ENCODE results near the gene SBNO1. TPM values are rescaled to one million over a fixed set of nuclear protein-coding genes. Genes with fewer than 3 reads are reported as not detected.
A peak's percentile ranks its signal among the peaks of the same experiment; 100 is the strongest.

The SBNO1 gene
- total RNA-seq, 1 donor from 2014 or later, result 9.8 TPM

DNA sequence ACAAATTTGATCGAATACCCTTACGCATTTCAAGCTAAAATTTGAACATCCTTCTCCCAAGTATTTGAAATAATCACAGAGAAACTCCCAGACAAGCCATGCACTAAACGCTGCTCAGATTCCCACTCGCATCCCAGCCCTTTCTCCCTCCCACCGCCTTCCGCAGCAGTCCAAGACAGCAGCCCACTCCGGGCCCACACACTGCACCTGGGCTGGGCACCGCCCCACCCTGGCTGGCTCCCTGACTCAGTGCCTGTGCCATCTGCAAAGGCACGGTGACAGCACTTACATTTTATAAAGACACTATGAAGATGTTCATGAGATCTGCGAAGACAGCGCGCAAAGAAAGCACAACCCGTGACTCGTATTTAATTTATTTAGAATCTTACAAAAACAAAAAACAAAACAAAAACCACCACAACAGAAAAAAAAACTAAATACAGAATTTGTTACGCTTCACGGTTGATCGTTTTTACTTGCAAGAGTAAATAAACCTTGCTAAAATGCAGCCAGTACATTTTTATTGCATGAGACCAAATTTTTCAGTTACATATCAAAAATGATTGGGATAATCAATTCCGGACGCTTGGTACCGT, 75.8 kb downstream of the SBNO1 start:
- H3K4me3 ChIP-seq, result no peak overlapping the region
- peak in 1 of 2 donors; percentile 40 for DNase-seq (ENCODE audit: low spot score in 2 of 2)
- H3K27me3 ChIP-seq, result no peaks in the 10 kb centered on the region
- TF ChIP-seq, protein P1, sequence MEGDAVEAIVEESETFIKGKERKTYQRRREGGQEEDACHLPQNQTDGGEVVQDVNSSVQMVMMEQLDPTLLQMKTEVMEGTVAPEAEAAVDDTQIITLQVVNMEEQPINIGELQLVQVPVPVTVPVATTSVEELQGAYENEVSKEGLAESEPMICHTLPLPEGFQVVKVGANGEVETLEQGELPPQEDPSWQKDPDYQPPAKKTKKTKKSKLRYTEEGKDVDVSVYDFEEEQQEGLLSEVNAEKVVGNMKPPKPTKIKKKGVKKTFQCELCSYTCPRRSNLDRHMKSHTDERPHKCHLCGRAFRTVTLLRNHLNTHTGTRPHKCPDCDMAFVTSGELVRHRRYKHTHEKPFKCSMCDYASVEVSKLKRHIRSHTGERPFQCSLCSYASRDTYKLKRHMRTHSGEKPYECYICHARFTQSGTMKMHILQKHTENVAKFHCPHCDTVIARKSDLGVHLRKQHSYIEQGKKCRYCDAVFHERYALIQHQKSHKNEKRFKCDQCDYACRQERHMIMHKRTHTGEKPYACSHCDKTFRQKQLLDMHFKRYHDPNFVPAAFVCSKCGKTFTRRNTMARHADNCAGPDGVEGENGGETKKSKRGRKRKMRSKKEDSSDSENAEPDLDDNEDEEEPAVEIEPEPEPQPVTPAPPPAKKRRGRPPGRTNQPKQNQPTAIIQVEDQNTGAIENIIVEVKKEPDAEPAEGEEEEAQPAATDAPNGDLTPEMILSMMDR (IDR thresholded peaks at IDR 0.05), result no peak
- H3K36me3 ChIP-seq, result peaks cover 10 to 29% of the 10 kb centered on the region in 2 donors
- no peak overlapping the region for H3K27ac ChIP-seq
- no peaks in the 10 kb centered on the region for H3K9me3 ChIP-seq
- H3K4me1 ChIP-seq, result no peaks in the 10 kb centered on the region
- intact Hi-C loops (cut with DNase I), result no loop called here

DNA sequence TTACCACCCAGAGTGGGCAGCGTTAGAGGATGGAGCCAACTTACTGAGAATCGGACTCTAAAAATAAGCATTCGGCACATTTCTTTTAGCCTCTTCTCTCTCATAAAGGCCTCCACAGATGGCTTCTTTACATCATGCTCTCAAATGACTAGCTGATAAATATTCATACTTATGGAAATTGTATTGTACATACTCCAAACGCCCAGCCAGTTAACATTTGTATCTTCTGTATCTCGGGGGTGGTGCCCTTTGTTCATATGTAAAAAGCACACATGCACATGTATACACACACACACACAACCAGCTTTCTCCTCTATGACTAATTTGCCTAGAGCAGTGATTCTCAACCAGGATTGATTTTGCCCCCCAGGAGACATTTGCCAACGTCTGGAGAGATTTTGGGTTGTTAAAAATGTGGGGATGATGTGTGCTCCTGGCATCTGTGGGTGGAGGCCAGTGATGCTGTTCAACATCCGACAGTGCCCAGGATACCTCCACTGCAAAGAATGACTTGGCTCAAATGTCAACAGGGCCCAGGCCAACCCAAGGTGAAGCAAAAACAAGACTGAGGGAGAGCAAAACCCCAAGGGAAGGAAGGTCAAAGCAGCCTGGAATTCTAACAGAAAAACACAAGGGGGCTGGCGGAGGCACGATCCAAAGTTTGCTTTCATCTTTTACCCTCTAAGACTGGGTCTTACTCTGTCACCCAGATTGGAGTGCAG, 77.8 kb downstream of the SBNO1 start:
- intact Hi-C loops (cut with DNase I), result no loop called here
- H3K4me1 ChIP-seq, result no peaks in the 10 kb centered on the region
- no peak for DNase-seq (ENCODE audit: low spot score in 2 of 2)
- TF ChIP-seq, protein P1 (IDR thresholded peaks at IDR 0.05), result no peak
- no peak overlapping the region for H3K27ac ChIP-seq
- H3K4me3 ChIP-seq, result no peak overlapping the region
- peaks cover 4 to 13% of the 10 kb centered on the region in 2 donors for H3K36me3 ChIP-seq
- H3K27me3 ChIP-seq, result no peaks in the 10 kb centered on the region
- H3K9me3 ChIP-seq, result no peaks in the 10 kb centered on the region

DNA sequence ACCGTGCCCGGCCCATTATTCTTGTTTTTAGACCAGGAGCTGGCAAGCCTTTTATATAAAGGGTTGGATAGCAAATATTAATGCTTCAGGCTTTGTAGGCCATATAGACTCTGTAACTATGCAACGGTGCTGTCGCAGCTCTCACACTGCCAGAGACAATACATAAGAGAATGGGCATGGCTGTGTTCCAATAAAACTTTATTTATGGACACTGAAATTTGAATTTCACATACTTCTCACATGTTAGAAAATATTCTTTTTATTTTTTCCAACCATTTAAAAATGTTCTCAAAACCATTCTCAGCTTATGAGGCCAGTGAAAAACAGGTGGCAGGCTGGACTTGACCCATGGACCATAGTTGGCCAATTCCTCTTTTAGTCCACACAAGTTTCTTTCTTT, 80.0 kb downstream of the SBNO1 start:
- H3K9me3 ChIP-seq, result no peaks in the 10 kb centered on the region
- H3K36me3 ChIP-seq, result peaks cover 0 to 6% of the 10 kb centered on the region in 2 donors
- no peak overlapping the region for H3K27ac ChIP-seq
- no peak overlapping the region for H3K4me3 ChIP-seq
- H3K4me1 ChIP-seq, result no peaks in the 10 kb centered on the region
- no peaks in the 10 kb centered on the region for H3K27me3 ChIP-seq
- TF ChIP-seq, protein P1 (IDR thresholded peaks at IDR 0.05), result no peak
- peak in 1 of 2 donors; percentile 21 for DNase-seq (ENCODE audit: low spot score in 2 of 2)
- intact Hi-C loops (cut with DNase I), result no loop called here

DNA sequence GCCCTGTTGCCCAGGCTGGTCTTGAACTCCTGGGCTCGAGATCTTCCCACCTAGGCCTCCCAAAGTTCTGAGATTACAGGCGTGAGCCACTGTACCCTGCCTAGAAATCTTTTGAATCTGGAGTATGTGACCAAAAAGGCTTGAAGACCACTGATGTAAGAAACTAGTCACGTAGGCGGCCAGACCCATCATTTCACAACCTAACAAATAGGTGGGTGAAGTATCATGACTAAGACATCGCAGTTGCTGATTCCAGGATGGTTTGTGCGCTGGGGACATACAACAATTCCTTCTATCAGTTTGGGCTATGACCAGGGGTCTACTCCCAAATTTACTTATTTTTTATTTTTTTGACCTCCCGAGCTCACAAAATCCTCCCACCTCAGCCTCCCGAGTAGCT, 81.2 kb downstream of the SBNO1 start:
- Histone ChIP-seq H3K9me3 (no peaks in the 10 kb centered on the region), H3K27me3 (no peaks in the 10 kb centered on the region), H3K4me3 (no peak overlapping the region), H3K4me1 (no peaks in the 10 kb centered on the region), H3K27ac (no peak overlapping the region), H3K36me3 (no peaks in the 10 kb centered on the region)
- intact Hi-C loops (cut with DNase I), result no loop called here
- TF ChIP-seq, protein P1 (IDR thresholded peaks at IDR 0.05), result no peak
- no peak for DNase-seq (ENCODE audit: low spot score in 2 of 2)

DNA sequence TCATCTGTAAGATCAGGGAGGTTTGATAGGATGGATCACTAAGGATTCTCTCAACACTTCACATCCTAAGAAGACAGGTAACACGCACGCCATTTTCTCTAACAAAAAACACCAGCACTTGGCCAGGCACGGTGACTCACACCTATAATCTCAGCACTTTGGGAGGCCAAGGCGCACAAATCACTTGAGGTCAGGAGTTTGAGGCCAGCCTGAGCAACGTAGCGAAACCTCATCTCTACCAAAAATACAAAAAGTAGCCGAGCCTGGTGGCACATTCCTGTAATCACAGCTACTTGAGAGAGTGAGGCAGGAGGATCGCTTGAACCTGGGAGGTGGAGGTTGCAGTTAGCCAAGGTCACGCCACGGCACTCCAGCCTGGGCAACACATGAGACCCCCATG, 82.5 kb downstream of the SBNO1 start:
- TF ChIP-seq, protein P1 (IDR thresholded peaks at IDR 0.05), result no peak
- H3K27me3 ChIP-seq, result no peaks in the 10 kb centered on the region
- H3K4me3 ChIP-seq, result no peak overlapping the region
- no peaks in the 10 kb centered on the region for H3K36me3 ChIP-seq
- DNase-seq (ENCODE audit: low spot score in 2 of 2), result no peak
- H3K27ac ChIP-seq, result no peak overlapping the region
- no peaks in the 10 kb centered on the region for H3K9me3 ChIP-seq
- H3K4me1 ChIP-seq, result no peaks in the 10 kb centered on the region
- intact Hi-C loops (cut with DNase I), result no loop called here
